Measurements from ENCODE around the gene ZFP42. TPM values are rescaled to one million over a fixed set of nuclear protein-coding genes. Genes with fewer than 3 reads are reported as not detected.

Gene ZFP42
- total RNA-seq (2014; rRNA removed), result not detected in 2 replicates
- not detected for Bru-seq, nascent RNA
- not detected for BruChase-seq, experiment 1, labeled RNA remaining after a 6-hour chase
- not detected for BruChase-seq, experiment 2, labeled RNA remaining after a 2-hour chase
- long read RNA-seq, result 0 reads

- no peaks in the 10 kb centered on the region for H3K9me3 ChIP-seq (ENCODE audit: low read length)
- no peak within 1 kb of the TSS for H3K27ac ChIP-seq (ENCODE audit: low read length)
- CTCF ChIA-PET, result no interaction called here
- no peaks in the 10 kb centered on the region for H3K27me3 ChIP-seq (ENCODE audit: low read length)
- BruUV-seq (replicated peaks), result no TSS peak
- no peak within 1 kb of the TSS for H3K4me2 ChIP-seq (ENCODE audit: low read length)
- H3K4me1 ChIP-seq (ENCODE audit: insufficient read depth, low read length), result no peaks in the 10 kb centered on the region
- TF ChIP-seq EZH2 (IDR thresholded peaks at IDR 0.05; ENCODE audit: low read length, unreplicated experiment) (no peak), CTCF (conservative IDR thresholded peaks at IDR 0.05; ENCODE audit: low read depth, low read length) (no peak), EZH2phosphoT487 (IDR thresholded peaks at IDR 0.05; ENCODE audit: borderline replicate concordance, low read length) (no peak)
- no peaks in the 10 kb centered on the region for H3K79me2 ChIP-seq (ENCODE audit: low read length)
- H3K9me2 ChIP-seq (replicated peaks; ENCODE audit: low read length), result no peaks in the 10 kb centered on the region
- no peaks in the 10 kb centered on the region for H3F3A ChIP-seq (ENCODE audit: low read length, unreplicated experiment)
- H4K20me1 ChIP-seq (ENCODE audit: low read length), result no peaks in the 10 kb centered on the region
- H3K4me3 ChIP-seq (ENCODE audit: low read length), result no peak within 1 kb of the TSS
- DNase-seq (no peak), ATAC-seq (no peak)
- POLR2A ChIA-PET (ENCODE audit: unreplicated experiment), result no interaction called here
- no peaks in the 10 kb centered on the region for H3K36me3 ChIP-seq (ENCODE audit: low read depth, low read length)
- no peak within 1 kb of the TSS for H3K9ac ChIP-seq (ENCODE audit: low read length)
- no peak within 1 kb of the TSS for H2AFZ ChIP-seq (ENCODE audit: low read length)
- intact Hi-C loops (cut with micrococcal nuclease), result no loop called here
These were observed at the start of gene ZFP42 for GRCh38 chr4:187995322-187996207. ZFP42 (plus strand) TSS chr4:187995771; CDS start chr4:188002808, 7,037 bp downstream.

DNA sequence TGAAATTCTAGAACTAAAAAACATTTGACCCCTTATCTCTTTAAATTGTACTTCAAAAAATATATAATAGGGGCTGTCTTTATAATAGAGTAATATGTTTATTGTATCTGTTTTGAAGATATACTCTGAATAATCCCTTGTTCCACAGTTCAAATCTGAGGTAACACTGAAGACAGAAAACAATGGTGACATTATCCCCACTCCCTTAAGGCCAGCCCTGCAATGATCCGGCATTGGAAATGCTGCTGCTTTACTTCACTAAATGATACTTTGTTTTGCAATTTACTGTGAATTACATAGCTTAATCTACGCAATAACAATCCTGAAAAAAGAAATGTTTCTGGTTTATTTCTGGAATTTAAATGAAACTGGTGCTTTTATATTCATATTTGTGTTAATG lies 34.4 kb upstream of the ZFP42 start:
- Histone ChIP-seq H3K27ac (ENCODE audit: low read length) (no peak overlapping the region), H4K20me1 (ENCODE audit: low read length) (no peaks in the 10 kb centered on the region), H3K79me2 (ENCODE audit: low read length) (no peaks in the 10 kb centered on the region), H3K9me2 (replicated peaks; ENCODE audit: low read length) (no peaks in the 10 kb centered on the region), H3F3A (ENCODE audit: low read length, unreplicated experiment) (no peaks in the 10 kb centered on the region), H3K9me3 (ENCODE audit: low read length) (no peaks in the 10 kb centered on the region), H3K9ac (ENCODE audit: low read length) (no peak overlapping the region), H2AFZ (ENCODE audit: low read length) (no peak overlapping the region), H3K27me3 (ENCODE audit: low read length) (peaks cover 20% of the 10 kb centered on the region; the same call in 1 of the 2 replicates), H3K4me1 (ENCODE audit: insufficient read depth, low read length) (no peaks in the 10 kb centered on the region), H3K4me2 (ENCODE audit: low read length) (no peak overlapping the region), H3K36me3 (ENCODE audit: low read depth, low read length) (no peaks in the 10 kb centered on the region), H3K4me3 (ENCODE audit: low read length) (no peak overlapping the region)
- BruUV-seq (replicated peaks), result no TSS peak
- TF ChIP-seq EZH2phosphoT487 (IDR thresholded peaks at IDR 0.05; ENCODE audit: borderline replicate concordance, low read length) (no peak), EZH2 (IDR thresholded peaks at IDR 0.05; ENCODE audit: low read length, unreplicated experiment) (no peak), CTCF (conservative IDR thresholded peaks at IDR 0.05; ENCODE audit: low read depth, low read length) (no peak)
- CTCF ChIA-PET, result no interaction called here
- intact Hi-C loops (cut with micrococcal nuclease), result no loop called here
- POLR2A ChIA-PET (ENCODE audit: unreplicated experiment), result no interaction called here
- no peak for DNase-seq
- no peak for ATAC-seq

GRCh38 chr4:187961961-187962360 lies 33.6 kb upstream of the ZFP42 start:
- no peak for ATAC-seq
- H3K27me3 ChIP-seq (ENCODE audit: low read length), result peaks cover 20% of the 10 kb centered on the region; the same call in 1 of the 2 replicates

More at GRCh38 chr4:187961961-187962360, 33.6 kb upstream of the ZFP42 start:
- H3K4me2 ChIP-seq (ENCODE audit: low read length), result no peak overlapping the region
- H3K27ac ChIP-seq (ENCODE audit: low read length), result no peak overlapping the region
- TF ChIP-seq CTCF (conservative IDR thresholded peaks at IDR 0.05; ENCODE audit: low read depth, low read length), result no peak
- TF ChIP-seq EZH2 (IDR thresholded peaks at IDR 0.05; ENCODE audit: low read length, unreplicated experiment), result no peak
- H3K36me3 ChIP-seq (ENCODE audit: low read depth, low read length), result no peaks in the 10 kb centered on the region
- no TSS peak for BruUV-seq (replicated peaks)
- no peak overlapping the region for H2AFZ ChIP-seq (ENCODE audit: low read length)
- no peaks in the 10 kb centered on the region for H3K79me2 ChIP-seq (ENCODE audit: low read length)
- no peak overlapping the region for H3K4me3 ChIP-seq (ENCODE audit: low read length)
- no peaks in the 10 kb centered on the region for H3K9me3 ChIP-seq (ENCODE audit: low read length)
- H3K9ac ChIP-seq (ENCODE audit: low read length), result no peak overlapping the region
- ChIA-PET POLR2A (ENCODE audit: unreplicated experiment) (no interaction called here), CTCF (no interaction called here)
- H4K20me1 ChIP-seq (ENCODE audit: low read length), result no peaks in the 10 kb centered on the region
- DNase-seq, result no peak
- no peaks in the 10 kb centered on the region for H3K4me1 ChIP-seq (ENCODE audit: insufficient read depth, low read length)
- no peaks in the 10 kb centered on the region for H3K9me2 ChIP-seq (replicated peaks; ENCODE audit: low read length)
- no peaks in the 10 kb centered on the region for H3F3A ChIP-seq (ENCODE audit: low read length, unreplicated experiment)
- intact Hi-C loops (cut with micrococcal nuclease), result no loop called here
